K562 (cell line): ENCODE results near the gene ODAD4. TPM values are rescaled to one million over a fixed set of nuclear protein-coding genes. Genes with fewer than 3 reads are reported as not detected.

ENCODE experiments used
- ATAC-seq: fragments of 200-7000 bp; cut with Tn5 transposase; 3 replicates; pipeline ENCODE4 v1.9.1; 2020; ENCODE audit warnings: moderate library complexity
- BruUV-seq: library from RNA; stranded (reverse); fragments of 400-500 nt; replicated peaks from 2 replicates; lab custom pipeline; 2021; lab: Mats Ljungman, UMichigan
- CTCF ChIA-PET: fragments of 300-600 bp; formaldehyde crosslinking; extraction: SDS; loops from one replicate; lab custom pipeline; 2021; ENCODE audit warnings: low intra/inter-chr PET ratio; lab: Yijun Ruan, JAX
- POLR2A ChIA-PET: fragments of 300-600, 350-650 bp; sonication (Branson Sonifier 250); formaldehyde crosslinking; extraction: SDS; loops from one replicate; lab custom pipeline; 2021; ENCODE audit warnings: antibody characterized with exemption, inconsistent platforms; lab: Yijun Ruan, JAX
- DNase-seq, 4 experiments: peaks; one replicate each; pipeline versions ENCODE4 v3.0.0 to v3.0.0-alpha.2; 2011 to 2018; ENCODE audit warnings: low spot score in 3 of 4, mixed read lengths in 3 of 4; ENCODE audit errors: extremely low read depth in 1 of 4
- FAIRE-seq: peaks from 2 replicates; lab custom pipeline; 2011; peaks lifted over from hg19 to GRCh38; lab: Jason Lieb, UNC
- H2AFZ ChIP-seq: 2 replicates; pipeline ENCODE4 v1.6.0; 2011; ENCODE audit warnings: low read depth, low read length, control low read depth, inconsistent platforms
- H3K27ac ChIP-seq: fragments of 200-600 bp; 3 replicates; pipeline ENCODE4 v1.8.0; 2011; ENCODE audit warnings: low read depth, mild to moderate bottlenecking, control low read depth, inconsistent platforms, low read length, moderate library complexity, mixed read lengths; ENCODE audit errors: extremely low read depth
- H3K27me3 ChIP-seq, 2 experiments: fragments of 300-600 bp in 1 of 2; 2 replicates in 1 of 2; 3 replicates in 1 of 2; pipeline versions ENCODE4 v1.6.0 to v1.8.0; 2011; ENCODE audit warnings: inconsistent platforms in 2 of 2, low read length in 2 of 2, mild to moderate bottlenecking in 1 of 2, mixed read lengths in 1 of 2, moderate library complexity in 1 of 2; ENCODE audit not compliant: control insufficient read depth in 2 of 2, insufficient read depth in 2 of 2
- H3K36me3 ChIP-seq: fragments of 300-600 bp; 3 replicates; pipeline ENCODE4 v1.8.0; 2011; ENCODE audit warnings: mild to moderate bottlenecking, low read length, inconsistent platforms; ENCODE audit not compliant: control insufficient read depth, insufficient read depth
- H3K4me1 ChIP-seq, 2 experiments: fragments of 200-600 bp in 1 of 2; replicated peaks in 1 of 2; 2 replicates in 1 of 2; 3 replicates in 1 of 2; pipeline versions ENCODE4 v1.5.1 to v1.8.0; 2011; ENCODE audit warnings: inconsistent platforms in 2 of 2, low read length in 2 of 2, mild to moderate bottlenecking in 1 of 2, mixed read lengths in 1 of 2, moderate library complexity in 1 of 2; ENCODE audit not compliant: control insufficient read depth in 2 of 2, insufficient read depth in 2 of 2
- H3K4me2 ChIP-seq: 2 replicates; pipeline ENCODE4 v1.6.1; 2011; ENCODE audit warnings: low read length, control low read depth, inconsistent platforms, mixed read lengths; ENCODE audit not compliant: insufficient read depth
- H3K4me3 ChIP-seq: fragments of 200-600 bp; sonication (generic), shearing (Covaris generic); 2 replicates; pipeline ENCODE4 v1.5.1; 2016; ENCODE audit warnings: control low read depth, inconsistent platforms
- H3K79me2 ChIP-seq: fragments of 200-600 bp; 3 replicates; pipeline ENCODE4 v1.8.0; 2011; ENCODE audit warnings: low read length, inconsistent platforms; ENCODE audit not compliant: control insufficient read depth, insufficient read depth
- H3K9ac ChIP-seq, 2 experiments: 2 replicates each; pipeline versions ENCODE4 v1.6.0 to v1.6.1; 2011; ENCODE audit warnings: low read depth in 2 of 2, low read length in 2 of 2, control low read depth in 1 of 2, inconsistent platforms in 1 of 2, mild to moderate bottlenecking in 1 of 2, mixed read lengths in 1 of 2; ENCODE audit not compliant: insufficient read depth in 1 of 2
- H3K9me1 ChIP-seq: one replicate; pipeline ENCODE4 v1.6.0; 2011; ENCODE audit warnings: inconsistent platforms, mild to moderate bottlenecking, low read length, moderate library complexity; ENCODE audit not compliant: control insufficient read depth, insufficient read depth
- H3K9me3 ChIP-seq: replicated peaks from 2 replicates; pipeline ENCODE4 v1.5.1; 2011; ENCODE audit warnings: low read depth, low read length, inconsistent platforms; ENCODE audit not compliant: control insufficient read depth, insufficient read depth
- H4K20me1 ChIP-seq: replicated peaks from 2 replicates; pipeline ENCODE4 v1.6.1; 2011; ENCODE audit warnings: low read length, inconsistent platforms, mixed read lengths; ENCODE audit not compliant: control insufficient read depth, insufficient read depth
- ARID4B ChIP-seq: sonication (generic); formaldehyde crosslinking; IDR thresholded peaks from 2 replicates; pipeline ENCODE4 v1.8.0; 2022; ENCODE audit warnings: mild to moderate bottlenecking, missing genetic modification reagents
- CTBP1 ChIP-seq: fragments of 450-650 bp; IDR thresholded peaks from 2 replicates; pipeline ENCODE4 v1.6.1; 2016; ENCODE audit warnings: borderline replicate concordance
- ETS2 ChIP-seq: IDR thresholded peaks from 2 replicates; pipeline ENCODE4 v1.6.1; 2016; ENCODE audit warnings: borderline replicate concordance, missing genetic modification characterization, mild to moderate bottlenecking, moderate library complexity, missing compliant biosample characterization; ENCODE audit not compliant: poor library complexity, severe bottlenecking
- NFATC3 ChIP-seq: fragments of 450-650 bp; IDR thresholded peaks from 2 replicates; pipeline ENCODE4 v1.6.1; 2017; ENCODE audit warnings: mild to moderate bottlenecking
- RAD21 ChIP-seq, 2 experiments: fragments of 250-450 bp in 1 of 2; fragments of 450-650 bp in 1 of 2; sonication (Bioruptor Pico) in 1 of 2; formaldehyde crosslinking in 1 of 2; IDR thresholded peaks in 1 of 2; conservative IDR thresholded peaks in 1 of 2; 2 replicates each; pipeline versions ENCODE4 v1.4.0 to v1.8.0; 2020 to 2022; ENCODE audit warnings: mild to moderate bottlenecking in 2 of 2, moderate library complexity in 1 of 2
- SMARCC2 ChIP-seq: fragments of 450-650 bp; IDR thresholded peaks from 2 replicates; pipeline ENCODE4 v1.6.1; 2017; ENCODE audit warnings: antibody characterized with exemption, moderate library complexity, mild to moderate bottlenecking, low read depth
- ZKSCAN1 ChIP-seq: fragments of 150-350 bp; IDR thresholded peaks from 2 replicates; pipeline ENCODE4 v1.6.1; 2016; ENCODE audit warnings: low read depth, low read length
- ZNF3 ChIP-seq: fragments of 250-450 bp; sonication (Bioruptor Pico); IDR thresholded peaks from 2 replicates; pipeline ENCODE4 v1.5.0; 2021; ENCODE audit warnings: mild to moderate bottlenecking, moderate library complexity
- WGBS: fragments of 100-300 bp; shearing (Covaris generic); methylation state at CpG from one replicate; pipeline ENCODE4 v1.1.6; 2016; ENCODE audit warnings: low coverage, mixed read lengths; ENCODE audit not compliant: insufficient coverage; ENCODE audit errors: missing lambda C conversion rate; 5-methylcytosine and 5-hydroxymethylcytosine counted together
- in situ Hi-C: fragments of 300-500 bp; cut with MboI; formaldehyde crosslinking; loops from 4 replicates; pipeline ENCODE4 v1.15.0; 2018; ENCODE audit warnings: inconsistent platforms, mixed read lengths
- intact Hi-C: fragments of 100-400 bp; cut with micrococcal nuclease; formaldehyde crosslinking; loops from 2 replicates; pipeline ENCODE4 v1.14.2; 2022
- polyA plus RNA-seq, 8 experiments: library from polyadenylated mRNA; depleted of rRNA in 4 of 8; stranded (reverse) in 5 of 8; unstranded in 3 of 8; fragments of >200 nt; fragmentation: Nextera tagmentation in 2 of 8; fragmentation: Illumina TruSeq in 1 of 8; extraction: Ambion mirVana in 2 of 8; extraction: Trizol in 1 of 8; gene quantifications; 2 replicates each; pipeline versions ENCODE4 v1.2.1 to v1.2.3, GENCODE V29; 2011 to 2014; ENCODE audit warnings: inconsistent platforms in 1 of 8, missing spikeins in 1 of 8
- total RNA-seq, 7 experiments: library from RNA; depleted of rRNA in 6 of 7; stranded (reverse); fragments of >200 nt in 6 of 7; fragmentation: Illumina TruSeq in 2 of 7; extraction: Trizol in 2 of 7; gene quantifications; 2 replicates each; pipeline versions ENCODE4 v1.2.1 to v1.2.3, GENCODE V29; 2011 to 2021; ENCODE audit warnings: low replicate concordance in 1 of 7

Gene ODAD4
- total and polyA plus RNA-seq, 9 of the 15 experiments (the other 6 are each of a cell fraction or from before 2014, with no cell fraction given), result 0.09 to 0.98 (median 0.51) TPM

DNA sequence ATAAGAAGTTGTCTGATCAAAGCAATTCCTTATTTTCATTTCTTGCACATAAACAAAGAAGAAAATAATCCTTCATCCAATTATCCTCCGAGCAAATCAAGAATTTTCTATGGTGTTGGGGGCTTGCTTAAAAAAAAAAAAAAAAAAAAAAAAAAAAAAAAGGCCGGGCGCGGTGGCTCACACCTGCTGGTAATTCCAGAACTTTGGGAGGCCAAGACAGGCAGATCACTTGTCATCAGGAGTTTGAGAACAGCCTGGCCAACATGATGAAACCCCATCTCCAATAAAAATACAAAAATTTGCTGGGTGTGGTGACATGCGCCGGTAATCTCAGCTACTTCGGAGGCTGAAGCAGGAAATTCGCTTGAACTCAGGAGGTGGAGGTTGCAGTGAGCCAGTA, 55.5 kb downstream of the ODAD4 start:
- no peak overlapping the region for H3K4me2 ChIP-seq
- intact Hi-C loops (no loop called here), in situ Hi-C loops (no loop called here)
- DNase-seq, result no peak
- no peaks in the 10 kb centered on the region for H3K4me1 ChIP-seq
- peaks cover 97% of the 10 kb centered on the region for H3K36me3 ChIP-seq
- H3K79me2 ChIP-seq, result no peaks in the 10 kb centered on the region
- no peak overlapping the region for H3K9ac ChIP-seq
- H3K27me3 ChIP-seq, result no peaks in the 10 kb centered on the region
- no peak for ATAC-seq
- H3K4me3 ChIP-seq, result no peak overlapping the region
- H3K9me3 ChIP-seq, result no peaks in the 10 kb centered on the region
- no peak for TF ChIP-seq ARID4B
- no peak for TF ChIP-seq ZKSCAN1
- TF ChIP-seq CTBP1, result no peak
- no peak for TF ChIP-seq ZNF3 (CRISPR knock-in tag)
- TF ChIP-seq ETS2 (tag), result no peak
- no peak for TF ChIP-seq RAD21 (CRISPR knock-in tag; conservative IDR thresholded peaks at IDR 0.05 in 1 of 2, IDR thresholded peaks at IDR 0.05 in 1 of 2)
- no peak for TF ChIP-seq NFATC3
- no peak for TF ChIP-seq SMARCC2
- H3K9me1 ChIP-seq, result no peaks in the 10 kb centered on the region
- POLR2A ChIA-PET, result interaction anchor here (0.9 to 1.5 kb wide), 5 partner anchors 11 to 65 kb away, joined by 3 to 4 read pairs (median 3); partner anchors contain the start of gene C17orf113
- 97% methylated on average over 5 of the region's 8 CpGs for WGBS
- H4K20me1 ChIP-seq, result no peaks in the 10 kb centered on the region
- BruUV-seq, result no TSS peak
- FAIRE-seq, result no peak
- H3K27ac ChIP-seq, result no peak overlapping the region
- H2AFZ ChIP-seq, result no peak overlapping the region
- CTCF ChIA-PET, result no interaction called here
